Fibroblast of peridontal ligament (primary cell): ENCODE results near the gene PTPN9.
"Not testable (repeated sequence)": the region's sequence is repeated elsewhere in the genome, so short reads cannot be mapped to it uniquely, and the experiment has no call there.

ENCODE experiments used
- DNase-seq: peaks from one replicate; pipeline ENCODE4 v3.0.0-alpha.2; 2010; ENCODE audit errors: extremely low read depth

Gene PTPN9

DNA sequence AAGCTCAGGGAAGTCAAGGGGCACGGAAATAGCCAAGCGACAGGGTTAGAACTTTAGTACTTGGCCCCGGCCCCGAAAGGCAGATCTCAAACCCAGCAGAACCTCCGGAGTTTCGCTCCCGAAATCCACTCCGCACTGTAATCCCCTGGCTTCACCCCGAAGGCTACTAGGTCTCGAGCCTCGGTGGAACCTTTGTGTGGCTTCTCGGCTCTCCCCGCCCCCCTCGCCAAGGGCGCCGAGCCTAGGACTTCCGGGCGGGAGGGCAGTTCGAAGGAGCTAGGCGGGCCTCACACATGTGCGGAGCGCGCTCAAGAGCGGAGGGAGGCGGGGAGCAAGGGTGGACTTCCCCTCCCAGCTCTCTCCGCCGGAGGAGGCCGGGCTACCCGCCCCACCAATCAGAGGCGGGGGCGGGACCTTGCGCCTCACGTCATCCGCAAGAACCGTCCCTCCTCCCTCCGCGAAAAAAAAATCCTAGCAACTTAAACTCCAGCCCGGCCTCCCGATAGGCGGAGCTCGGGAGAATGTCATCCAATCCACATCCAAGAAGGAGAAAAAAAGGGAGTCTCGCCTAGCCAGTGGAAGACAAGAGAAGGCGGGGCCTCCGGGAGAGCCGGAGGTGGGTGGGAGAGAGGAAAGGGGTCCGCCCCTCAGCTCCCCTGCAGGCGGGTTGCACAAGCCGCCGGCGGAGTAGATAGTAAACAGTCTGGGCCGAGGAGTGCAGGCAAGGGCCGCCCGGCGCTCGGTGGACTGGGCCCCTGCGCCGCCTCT lies 125.2 kb downstream of the PTPN9 start:
- peak; percentile 100 for DNase-seq

DNA sequence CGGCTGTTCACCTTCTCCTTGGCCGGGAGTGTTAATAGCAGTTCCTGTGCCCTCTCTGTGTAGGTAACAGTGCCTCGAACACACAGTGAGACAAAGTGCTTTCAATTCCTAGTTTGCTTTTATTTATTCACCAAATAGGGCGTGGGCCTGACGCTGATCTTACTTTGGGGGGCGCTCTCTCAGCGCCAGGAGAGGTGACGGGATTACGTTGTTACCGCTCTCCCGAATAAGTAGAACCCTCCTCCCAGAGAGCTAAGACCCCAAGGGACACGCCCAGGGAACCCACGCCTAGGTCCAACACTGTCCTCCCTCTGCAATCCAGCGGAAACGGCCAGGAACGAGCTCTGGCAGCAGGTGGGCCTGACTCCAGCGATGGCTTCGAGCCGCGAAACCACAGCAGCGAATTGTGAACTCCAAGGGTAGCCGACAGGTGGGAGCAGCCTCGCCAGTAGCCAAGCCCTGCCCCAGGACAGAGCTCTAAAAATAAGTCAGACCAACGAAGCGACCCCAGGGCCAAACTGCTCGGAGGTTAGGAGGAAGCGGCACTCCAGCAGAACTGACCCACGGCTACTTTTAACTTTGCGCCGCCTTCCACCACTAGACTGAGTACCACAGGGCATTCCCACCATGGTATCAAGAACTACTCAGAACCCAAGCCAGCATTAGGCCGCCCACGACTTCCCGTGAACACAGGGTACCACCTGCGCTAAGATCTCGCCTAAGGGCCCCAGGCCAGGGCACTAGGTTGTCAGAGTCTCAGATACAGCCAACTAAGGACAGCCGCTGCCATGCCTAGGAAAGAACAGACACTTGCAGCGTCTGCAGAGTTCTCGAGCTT lies 126.0 kb downstream of the PTPN9 start:
- DNase-seq = no peak

DNA sequence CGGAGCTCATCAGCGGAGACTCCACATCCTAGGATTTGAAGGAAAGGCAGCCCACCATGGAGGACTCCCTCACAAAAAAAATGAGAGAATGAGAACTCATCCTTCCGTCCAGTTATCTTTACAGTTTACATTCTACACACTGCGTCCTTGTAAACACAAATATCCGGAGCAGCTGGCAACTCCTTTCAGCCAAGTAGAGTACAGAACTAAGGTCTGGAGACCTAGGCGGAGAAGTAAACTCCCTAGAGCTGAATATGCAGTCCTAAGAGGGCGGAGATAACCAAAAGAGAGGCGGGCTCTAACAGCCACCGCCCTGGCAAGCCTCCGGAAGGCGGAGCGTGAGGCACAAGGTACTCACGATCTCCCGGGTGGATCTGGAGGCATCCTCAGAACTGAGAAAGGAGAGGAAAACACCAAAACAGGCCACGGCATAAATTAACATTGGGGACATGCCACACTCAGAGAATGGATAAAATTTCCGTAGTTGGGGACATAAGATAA lies 126.7 kb downstream of the PTPN9 start:
- peak; percentile 73 for DNase-seq

DNA sequence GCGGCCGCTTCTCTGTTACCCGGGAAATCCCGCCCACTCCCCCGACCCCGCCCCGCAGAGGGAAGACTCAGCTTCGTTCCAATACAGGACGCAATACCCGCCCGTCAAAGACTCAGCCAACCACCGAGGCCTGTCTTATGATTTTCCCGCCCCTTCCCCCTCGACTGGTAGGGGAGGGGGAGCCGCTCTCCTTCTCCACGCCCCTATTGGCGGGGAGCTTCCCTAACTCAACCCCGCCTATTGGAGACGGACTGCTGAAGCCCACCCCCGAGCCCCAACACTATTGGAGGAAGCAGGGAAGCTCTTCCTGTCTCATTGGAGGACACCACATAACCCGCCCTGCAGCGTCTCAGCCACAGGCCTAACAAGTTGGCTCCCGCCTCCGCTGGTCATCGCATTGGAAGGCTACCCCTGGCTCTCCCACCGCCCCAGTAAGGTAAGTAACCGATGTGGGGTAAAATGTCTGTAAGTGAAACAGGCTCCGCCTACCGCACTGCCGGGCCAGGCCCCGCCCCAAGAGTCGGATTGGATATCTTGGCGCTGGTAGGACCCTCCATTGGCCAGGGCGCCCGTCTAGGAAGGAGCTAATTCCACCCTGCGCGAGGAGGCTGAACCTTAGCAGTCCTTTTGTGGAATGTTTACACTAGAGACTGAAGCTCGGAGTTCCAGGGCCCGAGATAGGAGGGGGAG lies 127.3 kb downstream of the PTPN9 start, which contains the start of gene SIN3A:
TSS of gene SIN3A (minus strand) at position 17 of the 690 bp plus-strand sequence. CDS start 21,315 bp downstream, outside the sequence.
- peak; percentile 100 for DNase-seq

DNA sequence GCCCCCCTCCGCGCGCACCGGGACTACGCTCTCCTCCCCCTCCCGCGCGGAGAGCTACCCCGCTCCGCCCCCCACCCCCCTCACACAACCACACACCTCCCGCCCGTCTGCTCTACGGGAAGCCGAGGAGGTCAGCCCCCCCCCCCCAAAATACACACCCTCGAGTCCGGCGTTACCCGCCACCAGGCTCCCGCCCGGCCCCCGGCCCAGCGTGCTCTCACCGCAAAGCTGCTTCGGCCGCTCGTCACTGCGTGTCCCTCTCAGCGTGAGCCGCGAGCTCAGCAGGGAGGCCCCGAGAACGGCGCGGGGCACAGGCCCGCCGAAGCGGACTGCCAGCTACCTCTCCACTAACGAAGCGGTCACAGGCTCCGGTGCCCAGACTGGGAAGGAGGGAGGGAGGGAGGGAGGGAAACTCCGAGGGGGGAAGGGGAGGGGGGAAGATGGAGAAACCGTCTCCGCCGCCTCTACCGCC lies 127.9 kb downstream of the PTPN9 start:
- no peak for DNase-seq

DNA sequence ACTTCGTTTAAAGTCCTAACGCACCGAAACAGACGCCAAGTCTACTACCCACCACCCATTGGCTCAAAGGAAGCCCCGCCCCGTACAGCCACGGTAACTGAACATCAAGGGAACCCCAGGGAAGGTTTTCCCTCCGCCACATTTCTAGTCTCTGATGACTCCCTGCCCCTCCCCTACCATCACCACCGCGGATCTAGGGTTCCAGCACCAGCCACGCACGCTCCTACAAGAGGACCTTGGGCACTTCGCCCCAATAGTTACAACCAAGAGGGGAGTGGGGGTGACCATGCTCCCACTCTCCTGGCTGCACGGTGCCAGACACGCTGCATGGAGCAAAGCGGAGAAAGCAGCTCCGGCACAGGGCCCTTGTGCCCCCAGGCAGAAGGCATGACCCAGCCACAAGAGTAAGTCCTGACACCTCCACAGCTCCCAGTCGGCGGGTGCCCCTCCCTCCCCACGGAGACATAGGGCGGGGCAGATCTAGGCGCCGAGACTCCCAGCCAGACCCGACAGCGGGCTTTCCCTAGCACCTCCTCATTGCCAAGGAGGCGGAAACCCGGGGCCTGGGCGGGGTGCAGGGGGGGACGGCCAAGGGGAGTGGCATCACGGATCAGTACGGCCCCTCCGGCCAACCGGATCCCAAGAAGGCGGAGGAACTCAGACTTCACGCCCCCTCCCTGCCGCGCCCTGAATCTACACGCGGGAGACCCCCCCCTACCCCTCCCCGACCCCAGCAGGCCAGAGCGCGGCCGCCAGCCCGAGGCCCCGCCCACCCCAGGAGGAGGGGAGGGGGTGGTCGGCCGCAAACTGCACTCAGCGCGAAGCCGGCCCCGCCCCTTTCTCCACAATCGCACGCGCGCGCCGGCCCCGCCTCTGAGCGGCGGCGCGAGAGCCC lies 128.6 kb downstream of the PTPN9 start:
- DNase-seq = peak; percentile 92

DNA sequence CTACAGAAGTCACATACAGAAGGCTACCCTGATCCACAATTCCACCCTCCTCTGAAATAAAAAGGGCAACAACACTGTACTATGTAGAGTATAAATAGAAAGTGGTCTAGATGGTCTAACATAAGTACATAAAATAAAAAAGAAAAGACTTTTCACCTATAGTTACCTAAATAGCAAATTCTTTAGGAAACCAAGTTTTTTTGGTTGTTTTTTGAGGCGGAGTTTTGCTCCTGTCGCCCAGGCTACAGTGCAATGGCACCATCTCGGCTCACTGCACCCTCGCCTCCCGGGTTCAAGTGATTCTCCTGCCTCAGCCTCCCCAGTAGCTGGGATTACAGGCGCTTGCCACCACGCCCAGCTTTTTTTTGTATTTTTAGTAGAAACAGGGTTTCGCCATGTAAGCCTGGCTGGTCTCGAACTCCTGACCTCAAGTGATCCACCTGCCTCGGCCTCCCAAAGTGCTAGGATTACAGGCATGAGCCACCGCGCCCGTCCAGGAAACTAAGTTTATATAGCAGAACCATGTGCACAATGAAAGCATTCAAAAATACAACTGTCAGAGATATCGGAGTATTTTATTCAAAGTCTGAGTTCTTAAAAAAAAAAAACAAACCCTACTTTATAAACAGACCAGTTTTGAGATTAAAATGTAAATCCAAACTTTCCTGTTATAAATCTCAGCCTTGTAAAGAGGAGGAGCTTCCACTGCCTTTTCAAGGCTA lies 129.4 kb downstream of the PTPN9 start:
- DNase-seq = no peak

DNA sequence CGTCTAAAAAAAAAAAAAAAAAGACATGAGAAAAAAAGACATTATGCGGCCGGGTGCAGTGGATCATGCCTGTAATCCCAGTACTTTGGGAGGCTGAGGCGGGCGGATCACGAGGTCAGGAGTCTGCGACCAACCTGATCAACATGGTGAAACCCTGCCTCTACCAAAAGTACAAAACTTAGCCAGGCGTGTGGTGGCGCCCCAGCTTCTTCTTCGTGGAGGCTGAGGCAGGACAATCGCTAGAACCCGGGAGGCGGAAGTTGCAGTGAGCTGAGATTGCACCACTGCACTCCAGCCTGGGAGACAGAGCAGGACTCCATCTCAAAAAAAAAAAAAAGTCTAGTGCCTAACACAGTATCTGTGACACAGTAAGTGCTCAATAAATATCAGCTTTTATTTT lies 130.9 kb downstream of the PTPN9 start:
- DNase-seq = not testable (repeated sequence)

DNA sequence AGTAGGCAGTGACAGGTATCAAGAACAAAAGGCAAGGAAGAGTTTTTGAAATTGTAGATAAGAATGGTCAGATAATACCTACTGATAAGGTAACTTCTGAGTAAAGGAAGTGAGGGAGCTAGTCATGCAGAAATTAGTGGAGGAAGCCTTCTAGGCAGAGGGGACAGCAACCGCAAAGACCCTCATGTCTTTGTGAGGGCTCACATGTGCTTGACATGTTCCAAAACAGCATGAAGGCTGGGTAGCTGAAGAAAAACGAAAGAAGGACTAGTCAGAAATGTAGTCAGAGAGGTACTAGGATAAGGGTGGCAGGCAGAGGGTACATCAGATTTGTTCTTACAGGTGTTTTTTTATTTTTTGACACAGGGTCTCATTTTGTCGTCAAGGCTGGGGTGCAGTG lies 133.0 kb downstream of the PTPN9 start:
- DNase-seq = no peak

DNA sequence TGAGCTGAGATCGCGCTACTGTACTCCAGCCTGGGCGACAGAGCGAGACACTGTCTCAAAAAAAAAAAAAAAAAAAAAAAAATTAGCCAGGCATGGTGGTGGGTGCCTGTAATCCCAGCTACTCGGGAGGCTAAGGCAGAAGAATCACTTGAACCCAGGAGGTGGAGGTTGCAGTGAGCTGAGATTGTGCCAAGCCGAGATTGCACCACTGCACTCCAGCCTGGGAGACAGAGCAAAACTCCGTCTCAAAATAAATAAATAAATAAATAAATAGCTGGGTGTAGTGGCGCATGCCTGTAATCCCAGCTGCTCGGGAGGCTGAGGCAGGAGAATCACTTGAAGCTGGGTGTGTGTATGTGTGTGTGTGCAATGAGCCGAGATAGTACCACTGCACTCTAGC lies 133.8 kb downstream of the PTPN9 start:
- DNase-seq = not testable (repeated sequence)

DNA sequence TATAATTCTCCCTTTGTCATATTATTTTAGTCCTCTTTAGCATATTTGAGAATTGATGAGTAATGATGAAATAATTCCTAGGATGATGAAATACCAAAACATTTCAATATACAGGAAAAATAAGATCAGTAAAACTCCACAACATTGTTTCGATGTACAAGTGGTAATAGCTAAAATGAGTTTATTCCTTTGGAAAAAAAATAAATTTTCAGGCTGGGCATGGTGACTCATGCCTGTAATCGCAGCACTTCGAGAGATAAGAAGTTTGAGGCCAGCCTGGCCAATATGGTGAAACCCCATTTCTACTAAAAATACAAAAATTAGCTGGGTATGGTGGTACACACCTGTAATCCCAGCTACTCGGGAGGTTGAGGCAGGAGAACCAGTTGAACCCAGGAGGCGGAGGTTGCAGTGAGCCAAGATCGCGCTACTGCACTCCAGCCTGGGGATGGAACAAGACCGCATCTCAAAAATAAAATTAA lies 135.1 kb downstream of the PTPN9 start:
- DNase-seq = peak; percentile 80

DNA sequence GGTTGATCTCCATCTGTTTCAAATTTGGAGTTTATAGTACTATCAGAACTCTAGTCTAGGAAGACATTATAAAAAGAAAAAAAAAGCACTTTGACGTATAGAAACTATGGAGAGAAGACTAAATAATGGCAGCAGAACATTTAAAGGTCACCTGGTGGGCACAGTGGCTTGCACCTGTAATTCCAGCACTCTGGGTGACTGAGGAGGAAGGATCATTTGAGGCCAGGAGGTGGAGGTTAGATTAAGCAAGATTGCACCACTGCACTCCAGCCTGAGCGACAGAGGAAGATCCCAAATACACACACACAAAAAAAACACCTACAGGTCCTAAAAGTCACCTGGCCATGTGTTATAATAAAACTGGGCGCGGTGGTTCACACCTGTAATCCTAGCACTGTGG lies 141.4 kb downstream of the PTPN9 start:
- DNase-seq = no peak

DNA sequence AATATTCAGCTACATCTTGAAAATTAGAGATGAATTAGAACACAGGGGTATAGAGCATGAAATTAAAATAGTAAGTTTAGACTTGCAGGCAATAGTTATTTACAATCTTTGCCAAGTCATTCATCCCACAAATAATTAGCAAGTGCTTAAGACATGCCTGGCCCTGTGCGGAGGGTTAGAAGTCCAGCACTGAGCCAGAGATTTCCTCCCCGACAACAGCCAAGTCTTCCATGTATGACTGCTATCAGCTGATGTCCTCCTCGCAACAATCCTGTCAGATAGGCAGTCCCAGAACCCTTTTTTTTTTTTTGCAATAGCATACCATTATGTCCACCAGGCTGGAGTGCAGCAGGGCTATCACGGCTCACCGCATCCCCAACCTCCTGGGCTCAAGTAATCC lies 142.2 kb downstream of the PTPN9 start:
- peak; percentile 7 for DNase-seq

DNA sequence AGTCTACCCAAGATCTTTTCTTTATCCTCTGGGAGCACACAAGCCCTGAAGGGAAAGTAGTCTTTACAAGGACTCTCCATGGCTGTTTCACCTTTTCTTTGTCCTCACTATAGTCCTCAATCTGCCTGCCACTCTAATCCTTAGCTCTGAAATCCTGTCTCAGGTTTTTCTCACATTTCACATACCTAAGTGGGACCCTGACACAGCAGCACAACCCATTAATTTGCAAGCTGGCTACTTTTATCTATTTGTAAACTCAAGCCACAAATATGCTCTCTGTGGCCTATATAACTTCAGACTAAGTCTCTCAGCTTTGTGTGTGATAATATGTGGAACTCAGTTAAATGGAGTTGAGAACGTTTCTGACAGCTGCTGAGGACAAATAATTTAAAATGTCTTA lies 147.4 kb downstream of the PTPN9 start:
- DNase-seq = no peak

DNA sequence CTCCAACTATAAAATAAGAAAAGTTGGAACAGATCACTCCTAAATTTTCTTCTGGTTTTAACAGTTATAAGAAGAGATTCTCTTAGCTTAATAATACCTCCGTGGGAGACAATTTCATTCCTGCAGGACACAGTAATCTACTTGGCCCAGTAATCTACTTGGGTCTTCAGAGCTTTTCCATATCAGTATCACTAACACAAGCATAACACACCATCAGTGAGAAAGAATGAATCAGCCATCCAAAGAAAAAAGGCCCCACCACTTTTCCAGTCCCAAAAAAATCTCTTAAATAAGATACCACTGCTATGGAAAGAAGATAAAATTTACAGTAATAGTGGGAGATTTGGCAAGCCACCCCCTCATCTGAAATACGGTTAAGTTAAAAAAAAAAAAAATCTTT lies 147.8 kb downstream of the PTPN9 start:
- no peak for DNase-seq

DNA sequence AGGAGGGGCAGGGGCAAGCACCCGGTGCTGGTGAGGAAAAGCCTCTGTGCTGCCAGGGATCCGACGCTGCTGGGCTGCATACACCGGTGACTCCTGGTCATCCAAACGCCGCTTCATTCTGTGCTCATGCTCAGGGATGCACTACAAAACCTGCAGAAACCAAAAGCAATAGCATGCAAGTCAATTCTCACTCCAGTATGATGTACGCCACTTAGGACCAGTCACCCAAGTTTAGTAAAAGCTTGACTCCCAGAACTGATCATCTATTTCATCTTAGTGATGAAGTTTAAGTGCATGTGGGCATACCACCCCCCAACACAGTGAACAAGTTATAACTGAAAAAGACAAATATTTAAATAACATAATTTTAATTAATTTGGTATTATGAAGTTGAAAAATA lies 148.9 kb downstream of the PTPN9 start:
- DNase-seq = no peak

DNA sequence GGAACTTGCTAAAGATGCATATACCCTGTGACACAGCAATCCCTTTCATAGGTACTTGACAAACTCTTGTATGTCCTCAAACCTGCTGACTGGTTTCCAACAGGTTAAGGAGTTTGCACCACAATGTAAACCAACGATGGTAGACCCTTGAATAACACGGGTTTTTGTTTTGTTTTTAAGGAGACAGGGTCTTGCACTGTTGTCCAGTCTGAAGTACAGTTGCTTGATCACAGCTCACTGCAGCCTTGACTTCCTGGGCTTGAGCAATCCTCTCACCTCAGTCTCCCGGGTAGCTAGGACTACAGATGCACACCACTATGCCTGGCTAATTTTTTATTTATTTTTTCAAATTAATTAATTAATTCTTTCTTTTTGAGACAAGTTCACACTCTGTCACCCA lies 151.0 kb downstream of the PTPN9 start:
- DNase-seq = no peak

DNA sequence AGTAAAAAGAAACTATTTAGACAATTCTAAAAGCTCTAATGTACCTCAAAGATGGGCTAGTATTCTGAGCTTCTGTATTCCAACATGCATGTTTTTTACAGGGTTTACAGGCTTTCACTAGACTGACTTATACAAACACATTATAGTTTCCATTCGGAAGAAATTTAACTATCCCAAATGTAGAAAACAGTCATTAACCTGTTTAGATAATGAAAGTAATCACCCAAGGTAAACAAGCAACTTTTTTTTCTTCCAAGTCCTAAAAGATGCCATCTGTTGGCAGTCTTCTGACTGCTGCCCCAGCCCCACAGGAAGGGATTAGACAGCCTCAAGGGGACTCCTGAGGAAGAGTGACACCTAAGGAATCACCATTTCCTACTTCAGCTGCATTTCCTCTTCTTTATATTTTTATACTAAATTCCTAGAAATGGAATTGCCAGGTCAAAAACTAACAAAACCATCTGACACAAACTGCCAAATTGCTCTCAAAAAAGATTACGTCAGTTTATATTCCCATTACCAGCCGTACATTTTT lies 153.1 kb downstream of the PTPN9 start:
- no peak for DNase-seq

DNA sequence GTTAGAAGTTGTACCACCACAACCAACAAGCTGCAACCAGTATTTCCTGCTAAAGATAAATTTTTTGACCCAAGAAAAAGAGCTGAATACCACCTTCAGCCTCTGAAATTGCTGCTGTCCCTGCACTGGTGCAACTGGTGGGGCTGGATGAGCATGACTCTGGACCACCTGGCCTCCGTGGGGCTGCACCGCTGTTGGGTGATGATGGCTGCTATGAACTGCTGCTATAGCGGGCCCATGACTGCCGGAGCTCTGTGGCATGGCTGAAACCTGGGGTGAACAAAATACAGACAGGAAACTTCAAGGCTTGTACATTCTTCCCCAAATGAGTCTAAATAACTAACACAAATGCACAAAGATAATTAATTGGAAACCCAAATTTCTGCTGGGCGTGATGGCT lies 156.6 kb downstream of the PTPN9 start:
- DNase-seq = no peak

DNA sequence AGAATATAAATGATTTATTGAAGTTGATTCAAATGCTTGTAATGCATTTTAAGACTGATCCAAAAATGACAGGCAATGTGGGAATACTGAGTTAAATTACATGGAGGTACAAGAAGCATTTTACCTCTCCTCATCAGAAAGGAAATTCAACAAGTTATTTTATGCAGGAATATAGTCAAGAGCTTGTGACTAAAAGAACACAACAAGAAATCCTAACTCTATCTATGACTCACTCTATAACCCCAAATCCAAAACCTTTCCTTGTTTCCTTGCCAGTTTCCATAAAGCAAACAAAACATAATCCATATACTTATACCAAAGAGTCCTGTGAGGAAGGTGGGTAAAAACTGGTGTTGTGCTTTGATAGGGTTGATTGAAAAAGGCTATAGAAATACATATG lies 158.4 kb downstream of the PTPN9 start:
- peak; percentile 61 for DNase-seq
